HG02870 (cell line): Measurements from ENCODE around the gene KLHDC3.
"Not testable (repeated sequence)": the region's sequence is repeated elsewhere in the genome, so short reads cannot be mapped to it uniquely, and the experiment has no call there.

ENCODE experiments used
- ATAC-seq: cut with Tn5 transposase; IDR thresholded peaks from one replicate; pipeline ENCODE4 v1.9.1; 2021; ENCODE audit warnings: mild to moderate bottlenecking, moderate library complexity; ENCODE audit not compliant: unreplicated experiment

Gene KLHDC3

GRCh38 chr6:42987533-42988451 is 26.3 kb upstream of the KLHDC3 start:
- ATAC-seq = no peak

- ATAC-seq = no peak
These were observed 25.5 kb upstream of the KLHDC3 start for GRCh38 chr6:42988486-42989020.

GRCh38 chr6:42989923-42990322 is 24.1 kb upstream of the KLHDC3 start:
- ATAC-seq = no peak

- no peak for ATAC-seq
These were observed 20.6 kb upstream of the KLHDC3 start for GRCh38 chr6:42993445-42993844.

- ATAC-seq = no peak
These were observed 17.5 kb upstream of the KLHDC3 start for GRCh38 chr6:42996513-42996912.

GRCh38 chr6:42998205-42998604 is 15.8 kb upstream of the KLHDC3 start:
- ATAC-seq = not testable (repeated sequence)

- ATAC-seq = no peak
These were observed 12.2 kb upstream of the KLHDC3 start for GRCh38 chr6:43001843-43002242.

GRCh38 chr6:43005844-43006243 is 8.2 kb upstream of the KLHDC3 start:
- ATAC-seq = no peak

- no peak for ATAC-seq
These were observed 7.8 kb upstream of the KLHDC3 start for GRCh38 chr6:43006251-43006650.

GRCh38 chr6:43007126-43007525 is 6.9 kb upstream of the KLHDC3 start:
- ATAC-seq = no peak

GRCh38 chr6:43009124-43009523 is 4.9 kb upstream of the KLHDC3 start:
- no peak for ATAC-seq

GRCh38 chr6:43011207-43011606 is 2.8 kb upstream of the KLHDC3 start:
- no peak for ATAC-seq

- no peak for ATAC-seq
These were observed 1.7 kb upstream of the KLHDC3 start for GRCh38 chr6:43012364-43012763.

- peak; percentile 5 for ATAC-seq
These were observed 779 bp upstream of the KLHDC3 start for GRCh38 chr6:43013097-43013842.

GRCh38 chr6:43014434-43014909 is 423 bp downstream of the KLHDC3 start:
- ATAC-seq = no peak

- ATAC-seq = no peak
These were observed 2.3 kb downstream of the KLHDC3 start for GRCh38 chr6:43016176-43016942.

GRCh38 chr6:43016943-43017334 is 2.9 kb downstream of the KLHDC3 start:
- ATAC-seq = no peak

- no peak for ATAC-seq
These were observed 5.1 kb downstream of the KLHDC3 start for GRCh38 chr6:43019152-43019551.

- no peak for ATAC-seq
These were observed 6.1 kb downstream of the KLHDC3 start for GRCh38 chr6:43020052-43020705.

GRCh38 chr6:43020847-43021246 is 6.8 kb downstream of the KLHDC3 start:
- ATAC-seq = no peak
